Testis (tissue), 2 donors: ENCODE data around the gene LIN7A.

ENCODE experiments used
- POLR2A ChIP-seq: fragments of 450-650 bp; IDR thresholded peaks from one replicate; pipeline ENCODE4 v1.6.1; 2017; ENCODE audit warnings: antibody characterized with exemption, mild to moderate bottlenecking, moderate library complexity
- TF ChIP-seq, protein P1 (sequence below), 3 experiments: fragments of 450-650 bp in 2 of 3; fragments of 200-600 bp in 1 of 3; sonication (generic) in 1 of 3; IDR thresholded peaks; one replicate each; pipeline ENCODE4 v1.5.1; 2016 to 2019; ENCODE audit warnings: antibody characterized with exemption in 3 of 3, mild to moderate bottlenecking in 2 of 3, moderate library complexity in 1 of 3

DNA sequence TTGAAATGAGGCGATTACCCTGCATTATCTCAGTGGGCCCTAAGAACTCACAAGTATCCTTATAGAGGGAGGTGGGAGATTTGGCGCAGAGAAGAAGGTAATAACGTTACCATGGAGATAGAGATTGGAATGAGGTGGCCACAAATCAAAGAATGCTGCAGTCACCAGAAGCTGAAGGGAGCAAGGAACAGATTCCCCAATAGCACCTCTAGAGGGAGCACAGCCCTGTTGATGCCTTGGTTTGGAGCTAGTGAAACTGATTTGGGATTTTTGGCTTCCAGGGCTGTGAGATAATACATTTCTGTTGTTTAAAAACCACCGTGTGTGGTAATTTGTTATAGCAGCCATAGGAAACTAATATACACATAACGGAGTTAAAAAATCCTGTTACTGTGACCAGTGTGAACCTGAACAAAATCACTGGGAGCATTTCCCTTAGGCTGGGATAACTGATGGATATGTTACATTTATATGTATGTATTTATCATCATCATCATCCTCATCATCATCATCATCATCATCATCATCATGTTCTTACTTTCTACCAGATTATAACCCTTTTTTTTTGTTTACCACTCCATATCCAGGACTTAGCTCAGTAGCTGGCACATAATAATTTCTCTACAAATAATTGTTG lies 100.3 kb downstream of the LIN7A start:
- TF ChIP-seq, protein P1, sequence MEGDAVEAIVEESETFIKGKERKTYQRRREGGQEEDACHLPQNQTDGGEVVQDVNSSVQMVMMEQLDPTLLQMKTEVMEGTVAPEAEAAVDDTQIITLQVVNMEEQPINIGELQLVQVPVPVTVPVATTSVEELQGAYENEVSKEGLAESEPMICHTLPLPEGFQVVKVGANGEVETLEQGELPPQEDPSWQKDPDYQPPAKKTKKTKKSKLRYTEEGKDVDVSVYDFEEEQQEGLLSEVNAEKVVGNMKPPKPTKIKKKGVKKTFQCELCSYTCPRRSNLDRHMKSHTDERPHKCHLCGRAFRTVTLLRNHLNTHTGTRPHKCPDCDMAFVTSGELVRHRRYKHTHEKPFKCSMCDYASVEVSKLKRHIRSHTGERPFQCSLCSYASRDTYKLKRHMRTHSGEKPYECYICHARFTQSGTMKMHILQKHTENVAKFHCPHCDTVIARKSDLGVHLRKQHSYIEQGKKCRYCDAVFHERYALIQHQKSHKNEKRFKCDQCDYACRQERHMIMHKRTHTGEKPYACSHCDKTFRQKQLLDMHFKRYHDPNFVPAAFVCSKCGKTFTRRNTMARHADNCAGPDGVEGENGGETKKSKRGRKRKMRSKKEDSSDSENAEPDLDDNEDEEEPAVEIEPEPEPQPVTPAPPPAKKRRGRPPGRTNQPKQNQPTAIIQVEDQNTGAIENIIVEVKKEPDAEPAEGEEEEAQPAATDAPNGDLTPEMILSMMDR (IDR thresholded peaks at IDR 0.05) = peak in 2 of 3 experiments; percentile 47 to 63
- TF ChIP-seq POLR2A = no peak
